GM18502 (cell line): ENCODE measurements around the gene COPS4.

Source experiments
- ATAC-seq: cut with Tn5 transposase; IDR thresholded peaks from one replicate; pipeline ENCODE4 v1.9.1; 2021; ENCODE audit warnings: mild to moderate bottlenecking; ENCODE audit not compliant: unreplicated experiment, poor library complexity

The COPS4 gene

GRCh38 chr4:83114576-83114975 is 79.6 kb downstream of the COPS4 start, which contains the start of gene PLAC8:
Gene PLAC8 (minus strand): TSS chr4:83114729. CDS start chr4:83107921, 6,808 bp downstream.
- peak; percentile 47 for ATAC-seq

GRCh38 chr4:83115000-83115399 is 80.0 kb downstream of the COPS4 start:
- ATAC-seq: no peak

- ATAC-seq: no peak
These were observed 80.8 kb downstream of the COPS4 start for GRCh38 chr4:83115656-83116285.

GRCh38 chr4:83118869-83119268 is 83.9 kb downstream of the COPS4 start:
- no peak for ATAC-seq

DNA sequence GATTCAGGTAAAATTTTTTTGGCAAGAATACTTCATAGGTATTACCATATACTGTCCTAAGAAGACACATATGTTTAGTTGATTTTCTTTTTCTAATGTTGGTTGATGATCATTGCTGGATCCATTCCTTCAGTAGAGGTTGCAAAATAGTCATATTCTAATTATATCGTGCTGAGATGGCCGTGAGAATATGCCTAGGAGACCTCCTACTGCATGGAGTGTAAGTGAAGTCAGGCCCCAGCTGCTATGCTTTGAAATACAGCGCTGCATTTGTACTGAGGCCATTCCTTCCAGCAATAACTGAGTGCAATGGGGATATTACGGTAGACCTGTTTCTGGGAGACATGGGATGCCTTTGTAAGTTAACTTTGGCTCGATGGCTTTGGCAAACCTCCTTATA is 86.3 kb downstream of the COPS4 start:
- no peak for ATAC-seq

GRCh38 chr4:83124111-83124780 is 89.3 kb downstream of the COPS4 start:
- peak; percentile 76 for ATAC-seq
